ENCODE measurements around the gene PRAMEF13.
"Not testable (repeated sequence)": the region's sequence is repeated elsewhere in the genome, so short reads cannot be mapped to it uniquely, and the experiment has no call there.

The PRAMEF13 gene

GRCh38 chr1:13165531-13165930, 35.7 kb downstream of the PRAMEF13 start, which contains the start of gene HNRNPCL4:
TSS of gene HNRNPCL4 (minus strand) at chr1:13165631. CDS start at chr1:13165467, 164 bp downstream.
- DNase-seq, result not testable (repeated sequence)

GRCh38 chr1:13155909-13156308, 45.3 kb downstream of the PRAMEF13 start, which contains the start of gene PRAMEF26:
TSS of gene PRAMEF26 (minus strand) at chr1:13156009. CDS start at chr1:13153095, 2,914 bp downstream.
- not testable (repeated sequence) for DNase-seq

Data from fibroblast of skin of back (primary cell).